Measurements from ENCODE around the gene CACNB2.

CACNB2 gene

DNA sequence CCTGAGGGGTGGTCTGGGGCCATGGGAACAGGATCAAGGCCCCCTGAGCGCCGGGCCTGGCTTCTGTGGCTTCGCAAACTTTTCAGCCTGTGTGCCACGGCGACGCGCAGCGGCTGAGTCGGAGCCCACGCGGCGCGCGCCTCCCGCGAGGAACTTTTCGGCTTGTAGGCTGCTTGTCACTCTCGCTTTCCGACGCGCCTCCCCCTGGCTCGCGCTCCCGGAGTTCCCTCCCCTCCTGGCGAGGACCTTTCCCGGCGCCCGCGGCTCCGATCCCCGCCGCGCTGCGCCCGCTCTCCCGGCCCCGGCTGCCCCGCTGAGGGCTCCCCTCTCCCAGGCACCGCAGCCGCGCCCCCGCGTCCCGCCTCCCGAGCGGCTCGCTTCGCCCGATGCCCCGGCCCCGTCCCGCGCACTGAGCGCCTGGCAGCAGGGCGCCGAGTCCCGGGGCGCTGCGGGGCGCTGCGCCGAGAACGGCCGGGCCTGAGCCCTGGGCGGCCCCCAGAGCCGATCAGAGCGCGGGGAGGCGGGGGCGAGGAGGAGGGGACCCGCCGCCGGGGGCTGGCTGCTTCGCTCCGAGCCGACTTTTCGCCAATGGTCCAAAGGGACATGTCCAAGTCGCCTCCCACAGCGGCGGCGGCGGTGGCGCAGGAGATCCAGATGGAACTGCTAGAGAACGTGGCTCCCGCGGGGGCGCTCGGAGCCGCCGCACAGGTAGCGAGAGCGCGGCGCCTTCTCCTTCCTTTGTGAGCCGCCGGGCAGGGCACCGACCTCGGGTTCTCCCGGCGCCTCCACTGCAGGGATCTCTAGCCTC lies at the start of gene CACNB2:
Gene CACNB2, plus strand, starts transcription at position 276 of the 808 bp plus-strand sequence.
- H3K4me1 Mint-ChIP-seq: peaks cover 0 to 1% of the 10 kb centered on the region in 2 donors
- peak; percentile 42 to 62 for ATAC-seq (replicated peaks)
- peak within 1 kb of the TSS; percentile 50 to 68 for H3K4me3 Mint-ChIP-seq
- H3K27ac Mint-ChIP-seq: no peak within 1 kb of the TSS
- no peaks in the 10 kb centered on the region for H3K36me3 Mint-ChIP-seq
- H3K27me3 Mint-ChIP-seq: peaks cover 32 to 56% of the 10 kb centered on the region in 2 donors
- DNase-seq: no peak
- H3K9me3 Mint-ChIP-seq: no peaks in the 10 kb centered on the region

DNA sequence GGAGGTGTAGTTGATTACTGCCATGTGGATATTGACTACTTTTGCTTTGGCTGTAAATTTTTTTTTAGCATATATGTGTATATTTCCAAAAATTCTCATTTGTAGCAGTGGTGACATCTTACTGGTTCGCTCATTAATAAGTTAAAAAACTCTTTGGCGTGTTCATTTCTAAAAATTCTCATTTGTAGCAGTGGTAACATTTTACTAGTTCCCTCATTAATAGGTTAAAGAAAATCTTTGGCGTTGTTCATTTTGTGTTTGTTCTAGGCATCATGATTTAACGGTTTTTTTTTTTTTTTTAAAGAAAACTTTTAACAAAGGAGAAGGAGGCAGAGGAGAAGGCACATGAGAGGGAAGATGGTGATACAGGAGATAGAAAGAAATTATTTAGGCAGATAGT lies 45.9 kb upstream of the CACNB2 start:
- H3K4me3 Mint-ChIP-seq: no peak overlapping the region
- H3K27ac Mint-ChIP-seq: no peak overlapping the region
- DNase-seq (no peak), ATAC-seq (replicated peaks) (no peak)
- no peaks in the 10 kb centered on the region for H3K36me3 Mint-ChIP-seq
- H3K27me3 Mint-ChIP-seq: peaks cover 0 to 4% of the 10 kb centered on the region in 2 donors
- no peaks in the 10 kb centered on the region for H3K9me3 Mint-ChIP-seq
- H3K4me1 Mint-ChIP-seq: no peaks in the 10 kb centered on the region

DNA sequence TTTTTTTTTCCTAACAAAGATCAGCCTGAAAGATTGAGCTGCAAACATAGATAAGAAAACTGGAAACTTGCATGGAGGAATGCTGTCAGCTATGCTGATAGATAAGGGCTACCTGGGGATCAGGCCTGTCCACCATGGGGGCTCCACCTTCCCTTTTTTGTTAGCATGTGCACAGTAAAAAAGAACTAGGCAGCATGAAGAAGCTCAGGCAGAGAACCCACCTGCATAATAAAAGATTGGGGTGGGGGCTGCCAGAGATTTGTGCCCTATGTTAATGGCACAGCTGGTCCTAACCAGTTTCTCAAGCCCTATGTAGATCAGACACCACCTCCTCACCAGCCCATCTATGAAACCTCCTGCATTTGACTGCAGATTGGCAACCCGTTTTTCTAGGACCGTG lies 45.4 kb upstream of the CACNB2 start:
- no peak for DNase-seq
- Mint-ChIP-seq H3K4me1 (no peaks in the 10 kb centered on the region), H3K4me3 (no peak overlapping the region), H3K36me3 (no peaks in the 10 kb centered on the region), H3K27me3 (peaks cover 0 to 4% of the 10 kb centered on the region in 2 donors), H3K27ac (no peak overlapping the region), H3K9me3 (no peaks in the 10 kb centered on the region)
- no peak for ATAC-seq (replicated peaks)

DNA sequence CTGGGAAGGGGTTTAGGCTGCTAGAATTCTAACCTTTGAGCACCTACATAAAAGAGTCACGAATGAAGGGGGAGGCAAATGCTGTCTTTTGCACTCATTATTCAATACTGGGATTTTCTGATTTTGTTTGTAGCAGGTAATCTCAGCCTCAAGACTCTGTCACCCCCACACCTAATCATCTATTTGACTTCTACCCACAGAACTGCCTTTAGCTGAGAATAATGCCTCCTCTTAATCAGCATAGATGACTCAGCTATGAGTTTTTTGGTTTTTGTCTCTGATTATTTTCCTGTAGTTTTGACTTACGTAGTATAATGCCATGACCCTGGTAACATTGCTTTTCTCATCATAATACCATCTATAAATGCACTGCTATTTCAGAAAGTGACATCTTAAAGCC lies 42.7 kb upstream of the CACNB2 start:
- Mint-ChIP-seq H3K9me3 (no peaks in the 10 kb centered on the region), H3K4me1 (no peaks in the 10 kb centered on the region), H3K27me3 (peaks cover 4 to 7% of the 10 kb centered on the region in 2 donors), H3K4me3 (no peak overlapping the region), H3K27ac (no peak overlapping the region), H3K36me3 (no peaks in the 10 kb centered on the region)
- ATAC-seq (replicated peaks) (no peak), DNase-seq (no peak)

DNA sequence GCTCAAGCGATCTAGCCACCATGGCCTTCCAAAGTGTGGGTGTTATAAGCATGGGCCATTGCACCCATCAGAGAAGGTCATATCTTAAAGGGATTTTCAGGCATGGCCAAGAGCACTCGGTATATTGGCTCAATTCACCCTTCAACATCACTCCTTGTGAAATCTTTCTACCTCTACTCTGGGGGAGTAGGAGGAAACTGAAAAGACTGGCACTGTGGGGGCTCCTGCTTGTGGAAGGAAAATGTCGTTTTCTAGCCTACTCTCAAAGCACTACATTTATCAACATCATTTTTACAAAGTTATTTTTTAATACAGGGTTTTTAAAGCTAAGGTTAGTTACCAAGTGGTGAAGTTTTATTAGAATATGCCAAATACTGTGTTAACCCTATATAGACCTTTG lies 42.0 kb upstream of the CACNB2 start:
- Mint-ChIP-seq H3K36me3 (no peaks in the 10 kb centered on the region), H3K4me3 (no peak overlapping the region), H3K4me1 (no peaks in the 10 kb centered on the region), H3K27ac (no peak overlapping the region), H3K9me3 (no peaks in the 10 kb centered on the region), H3K27me3 (peaks cover 3 to 7% of the 10 kb centered on the region in 2 donors)
- DNase-seq (no peak), ATAC-seq (replicated peaks) (no peak)

DNA sequence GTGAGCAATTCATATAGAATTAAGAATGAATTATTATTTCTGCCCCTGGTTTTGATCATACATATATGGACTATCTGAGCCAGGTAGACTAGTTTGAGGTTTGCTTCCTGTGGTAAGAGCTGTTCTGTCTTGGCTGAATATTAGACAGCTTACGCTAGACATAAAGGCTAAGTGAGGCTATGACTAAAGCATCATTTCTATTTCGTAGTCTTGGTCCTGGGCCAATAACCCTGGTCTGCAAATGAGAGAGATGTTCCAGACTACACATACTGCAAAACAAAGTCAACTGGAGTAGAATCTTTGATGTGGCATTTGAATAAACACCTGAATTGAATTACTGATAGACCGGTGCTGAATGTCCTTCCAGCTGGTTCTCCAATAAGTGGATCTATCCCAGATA lies 40.8 kb upstream of the CACNB2 start:
- Mint-ChIP-seq H3K4me1 (no peaks in the 10 kb centered on the region), H3K27ac (no peak overlapping the region), H3K4me3 (no peak overlapping the region), H3K36me3 (no peaks in the 10 kb centered on the region), H3K9me3 (no peaks in the 10 kb centered on the region), H3K27me3 (peaks cover 0 to 7% of the 10 kb centered on the region in 2 donors)
- DNase-seq: no peak
- no peak for ATAC-seq (replicated peaks)

DNA sequence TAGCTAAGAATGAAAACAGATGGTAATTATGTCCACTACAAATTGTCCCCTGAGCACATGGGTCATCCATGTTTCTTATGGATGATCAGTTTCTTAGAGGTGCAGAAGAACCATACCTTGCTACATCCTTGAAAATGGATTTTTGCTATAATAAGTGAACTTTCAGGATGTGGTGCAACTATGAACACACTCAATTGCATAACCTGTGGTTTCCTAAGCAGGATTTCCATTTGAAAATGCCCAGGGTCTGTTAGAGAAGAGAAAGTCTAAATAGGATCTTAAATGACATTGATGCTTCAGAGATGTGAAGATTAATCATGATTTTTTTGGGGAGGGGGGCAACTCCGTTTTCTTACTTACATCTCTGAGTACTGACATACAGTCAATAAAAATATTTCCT lies 39.6 kb upstream of the CACNB2 start:
- Mint-ChIP-seq H3K27ac (no peak overlapping the region), H3K4me3 (no peak overlapping the region), H3K36me3 (no peaks in the 10 kb centered on the region), H3K9me3 (no peaks in the 10 kb centered on the region), H3K27me3 (peaks cover 0 to 7% of the 10 kb centered on the region in 2 donors), H3K4me1 (no peaks in the 10 kb centered on the region)
- DNase-seq: no peak
- no peak for ATAC-seq (replicated peaks)

DNA sequence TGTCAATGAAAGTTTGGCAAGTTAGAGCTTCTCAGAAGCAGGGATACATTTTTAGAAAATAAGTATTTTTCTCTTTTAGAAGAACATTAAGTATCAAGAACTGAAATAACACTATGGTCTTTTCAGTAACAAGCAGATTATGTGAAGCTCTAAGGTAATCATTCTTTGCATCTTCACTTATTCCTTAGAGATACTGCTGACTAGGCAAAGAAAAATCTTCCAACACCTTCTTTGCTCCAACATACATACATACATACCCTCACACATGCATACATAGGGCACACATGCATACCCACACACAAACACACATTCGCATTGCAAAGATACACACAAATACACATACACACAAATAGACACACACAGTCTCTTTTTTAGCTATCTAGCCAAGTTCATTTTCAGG lies 37.8 kb upstream of the CACNB2 start:
- Mint-ChIP-seq H3K9me3 (no peaks in the 10 kb centered on the region), H3K27me3 (peaks cover 0 to 7% of the 10 kb centered on the region in 2 donors)
- ATAC-seq (replicated peaks): no peak

DNA sequence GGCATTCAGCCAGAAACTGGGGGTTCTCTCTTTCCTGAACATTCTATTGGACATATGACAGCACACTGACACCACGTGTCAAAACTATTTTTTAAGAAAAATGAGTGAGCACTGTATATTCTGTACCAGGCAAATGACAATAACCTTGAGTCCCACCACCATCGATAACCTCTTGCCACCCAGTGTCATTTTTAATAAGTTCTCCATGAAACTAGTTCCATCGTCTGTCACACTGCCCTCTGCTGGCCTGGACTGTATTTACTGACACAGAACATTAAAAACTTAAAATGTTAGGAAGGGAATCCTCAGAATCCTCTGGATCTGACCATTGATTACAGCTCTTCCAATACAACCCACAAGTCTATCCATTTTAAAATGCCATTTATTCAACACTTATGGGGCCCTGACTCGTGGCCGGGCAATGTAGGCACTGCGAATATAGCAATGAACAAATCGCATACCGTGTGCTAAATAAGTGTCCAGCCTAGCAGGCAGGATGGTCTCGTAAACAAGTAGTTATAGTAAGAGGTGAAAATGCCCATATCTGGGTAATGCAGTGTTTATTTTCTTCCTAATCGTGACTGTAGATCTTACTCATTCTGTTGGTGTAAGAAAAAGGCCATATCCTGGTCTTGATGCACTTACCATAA lies 35.9 kb upstream of the CACNB2 start:
- peaks cover 0 to 7% of the 10 kb centered on the region in 2 donors for H3K27me3 Mint-ChIP-seq
- ATAC-seq (replicated peaks): peak in 1 of 2 donors; percentile 21
- H3K9me3 Mint-ChIP-seq: no peaks in the 10 kb centered on the region
- DNase-seq: peak; percentile 13
- H3K4me3 Mint-ChIP-seq: no peak overlapping the region
- no peaks in the 10 kb centered on the region for H3K36me3 Mint-ChIP-seq
- H3K27ac Mint-ChIP-seq: no peak overlapping the region
- no peaks in the 10 kb centered on the region for H3K4me1 Mint-ChIP-seq

More for the DNA sequence above, 37.8 kb upstream of the CACNB2 start:
- Mint-ChIP-seq H3K27ac (no peak overlapping the region), H3K4me1 (no peaks in the 10 kb centered on the region), H3K4me3 (no peak overlapping the region), H3K36me3 (no peaks in the 10 kb centered on the region)
- no peak for DNase-seq

DNA sequence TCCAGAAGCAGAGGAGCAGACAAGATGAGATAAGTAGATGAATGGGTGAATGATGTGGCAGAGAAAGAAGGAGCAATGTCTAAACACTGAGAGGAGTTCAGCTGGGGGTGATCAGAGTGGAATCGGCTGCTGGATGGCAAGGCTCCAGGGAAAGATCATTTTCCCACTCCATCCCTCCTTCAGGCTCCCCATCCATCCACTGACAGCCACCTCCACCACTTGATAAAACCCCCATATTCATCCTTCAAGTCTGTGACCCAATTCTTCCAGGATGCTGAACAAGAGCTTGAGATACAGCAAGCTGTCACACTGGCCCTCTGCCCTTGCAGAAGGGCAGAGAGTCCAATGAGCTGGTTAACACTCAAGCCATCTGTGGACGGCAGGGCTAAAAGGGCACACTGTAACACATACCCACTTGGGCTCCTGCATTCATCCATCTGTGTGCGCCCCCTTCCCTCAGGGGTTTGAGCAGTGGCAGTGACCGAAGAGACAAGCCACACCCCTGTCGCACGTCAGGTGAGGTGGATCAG lies 30.8 kb upstream of the CACNB2 start:
- Mint-ChIP-seq H3K4me1 (no peaks in the 10 kb centered on the region), H3K27me3 (no peaks in the 10 kb centered on the region), H3K9me3 (no peaks in the 10 kb centered on the region), H3K4me3 (no peak overlapping the region), H3K27ac (no peak overlapping the region), H3K36me3 (no peaks in the 10 kb centered on the region)
- no peak for DNase-seq
- no peak for ATAC-seq (replicated peaks)

DNA sequence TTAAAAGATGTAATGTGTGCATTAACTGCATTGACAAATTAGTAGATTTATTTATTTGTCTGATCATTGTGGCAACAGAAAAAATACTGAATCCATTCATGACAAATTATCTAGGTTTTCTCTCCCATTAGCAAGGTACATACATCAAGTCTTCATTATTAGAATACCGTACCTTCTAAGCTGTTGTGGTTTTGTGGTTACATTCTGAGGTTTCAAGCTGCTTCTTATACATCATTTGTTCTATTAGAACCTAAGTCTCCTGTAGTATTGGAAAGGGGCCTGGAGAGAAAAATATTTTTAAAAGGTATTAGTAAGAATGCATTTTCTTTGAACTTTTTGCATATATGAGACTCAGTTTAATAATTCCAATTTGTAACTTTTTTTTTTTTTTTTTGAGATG lies 26.3 kb upstream of the CACNB2 start:
- H3K9me3 Mint-ChIP-seq: no peaks in the 10 kb centered on the region
- DNase-seq (no peak), ATAC-seq (replicated peaks) (no peak)
- H3K27ac Mint-ChIP-seq: no peak overlapping the region
- H3K4me3 Mint-ChIP-seq: no peak overlapping the region
- no peaks in the 10 kb centered on the region for H3K4me1 Mint-ChIP-seq
- no peaks in the 10 kb centered on the region for H3K27me3 Mint-ChIP-seq
- no peaks in the 10 kb centered on the region for H3K36me3 Mint-ChIP-seq

DNA sequence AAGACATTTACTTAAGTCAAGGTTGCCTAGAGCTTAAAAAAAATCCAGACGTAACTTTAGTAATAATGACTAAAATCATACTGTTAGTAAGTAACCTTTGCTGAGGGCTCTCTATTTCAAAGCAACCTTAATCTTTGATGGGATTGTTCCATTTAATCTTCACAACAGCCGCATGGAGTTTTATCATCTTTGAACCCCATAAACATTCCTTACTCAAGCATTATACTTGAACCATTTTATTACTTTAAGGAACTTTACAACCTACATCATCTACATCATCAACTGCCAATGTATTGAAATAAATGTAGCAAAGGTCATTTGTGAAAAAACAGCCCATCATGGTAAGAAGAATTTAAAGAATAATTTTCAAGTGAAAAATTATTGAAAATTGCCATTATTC lies 22.9 kb upstream of the CACNB2 start:
- no peak overlapping the region for H3K4me3 Mint-ChIP-seq
- no peaks in the 10 kb centered on the region for H3K9me3 Mint-ChIP-seq
- no peaks in the 10 kb centered on the region for H3K36me3 Mint-ChIP-seq
- no peak overlapping the region for H3K27ac Mint-ChIP-seq
- ATAC-seq (replicated peaks) (no peak), DNase-seq (no peak)
- no peaks in the 10 kb centered on the region for H3K27me3 Mint-ChIP-seq
- H3K4me1 Mint-ChIP-seq: no peaks in the 10 kb centered on the region

DNA sequence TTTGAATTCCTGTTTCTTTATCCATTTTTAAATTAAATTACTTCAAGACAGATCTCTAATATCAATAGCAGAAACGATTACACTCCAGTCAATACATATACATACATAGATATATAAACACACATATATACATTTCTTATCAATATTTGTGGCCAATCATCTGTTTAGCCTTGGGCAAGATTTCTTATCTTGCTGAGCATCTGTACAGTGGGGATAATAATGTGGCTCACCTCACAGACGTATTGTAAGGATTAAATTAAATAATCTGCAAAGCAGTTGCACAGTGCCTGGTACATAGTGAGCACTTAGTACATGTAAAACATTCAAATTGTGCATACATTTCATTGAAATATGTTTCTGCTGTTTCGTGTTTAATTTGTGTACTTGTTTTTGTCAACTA lies 17.5 kb upstream of the CACNB2 start:
- DNase-seq (no peak), ATAC-seq (replicated peaks) (no peak)
- H3K36me3 Mint-ChIP-seq: no peaks in the 10 kb centered on the region
- no peaks in the 10 kb centered on the region for H3K9me3 Mint-ChIP-seq
- no peak overlapping the region for H3K27ac Mint-ChIP-seq
- H3K4me1 Mint-ChIP-seq: no peaks in the 10 kb centered on the region
- H3K27me3 Mint-ChIP-seq: no peaks in the 10 kb centered on the region
- H3K4me3 Mint-ChIP-seq: no peak overlapping the region

DNA sequence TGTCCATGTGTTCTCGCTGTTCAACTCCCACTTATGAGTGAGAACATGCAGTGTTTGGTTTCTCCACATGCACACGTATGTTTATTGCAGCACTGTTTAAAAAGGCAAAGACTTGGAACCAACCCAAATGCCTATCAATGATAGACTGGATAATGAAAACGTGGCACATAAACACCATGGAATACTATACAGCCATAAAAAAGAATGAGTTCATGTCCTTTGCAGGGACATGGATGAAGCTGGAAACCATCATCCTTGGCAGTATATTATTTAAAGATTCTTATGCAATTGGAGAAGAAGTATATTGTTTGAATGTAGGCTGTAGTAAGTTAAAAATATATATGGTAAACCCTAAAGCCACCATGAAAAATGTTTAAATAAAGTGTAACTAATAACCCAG lies 7.2 kb upstream of the CACNB2 start:
- Mint-ChIP-seq H3K36me3 (no peaks in the 10 kb centered on the region), H3K27ac (no peak overlapping the region), H3K4me3 (no peak overlapping the region), H3K4me1 (no peaks in the 10 kb centered on the region), H3K27me3 (peaks cover 3 to 20% of the 10 kb centered on the region in 2 donors), H3K9me3 (peaks cover 2 to 3% of the 10 kb centered on the region in 2 donors)
- no peak for ATAC-seq (replicated peaks)
- no peak for DNase-seq

DNA sequence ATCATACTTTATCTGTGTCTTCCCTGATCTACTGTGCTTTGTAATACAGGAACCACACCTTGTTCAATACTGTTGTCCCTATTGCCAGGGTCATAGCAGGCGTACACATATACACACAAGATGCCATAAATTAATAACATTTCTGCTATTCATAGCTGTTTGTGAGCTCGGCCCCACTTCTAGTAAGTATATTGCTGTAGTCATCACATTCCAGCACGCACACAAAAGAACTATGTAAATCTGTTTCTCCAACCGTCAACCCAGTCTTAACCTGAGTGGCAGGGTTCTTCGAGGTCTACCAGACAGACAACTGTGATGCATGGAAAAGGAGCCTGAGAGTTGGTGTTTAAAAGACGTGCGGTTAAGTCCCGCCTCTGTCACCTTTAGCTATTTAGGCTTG lies 5.7 kb upstream of the CACNB2 start:
- no peaks in the 10 kb centered on the region for H3K36me3 Mint-ChIP-seq
- DNase-seq (no peak), ATAC-seq (replicated peaks) (no peak)
- peaks cover 7 to 35% of the 10 kb centered on the region in 2 donors for H3K27me3 Mint-ChIP-seq
- H3K4me1 Mint-ChIP-seq: no peaks in the 10 kb centered on the region
- no peak overlapping the region for H3K4me3 Mint-ChIP-seq
- peaks cover 2 to 3% of the 10 kb centered on the region in 2 donors for H3K9me3 Mint-ChIP-seq
- no peak overlapping the region for H3K27ac Mint-ChIP-seq

All from stimulated activated naive B cell treated with anti-CD40 and anti-IgM and Interleukin-4, amounts not matched to agents 10 μg/mL and 1 μg/mL and 100 μg/mL, for 72 hours (primary cell).